ENCODE measurements around the gene LRRIQ1.
"Not testable (repeated sequence)": the region's sequence is repeated elsewhere in the genome, so short reads cannot be mapped to it uniquely, and the experiment has no call there.

Gene LRRIQ1

GRCh38 chr12:85036234-85036707 lies at the start of gene LRRIQ1, which contains the start of gene TSPAN19:
TSS of gene LRRIQ1 (plus strand) at chr12:85036351. CDS start at chr12:85038177, 1,826 bp downstream.
TSS of gene TSPAN19 (minus strand) at chr12:85036277. CDS start at chr12:85029946, 6,331 bp downstream.
- intact Hi-C loops (cut with DNase I), result no loop called here
- peak; percentile 36 to 90 (median 74) for DNase-seq

- intact Hi-C loops (cut with DNase I), result no loop called here
- DNase-seq, result peak in 5 of 42 donors; percentile 5 to 59 (median 12)
Measured at GRCh38 chr12:84986586-84986985, 49.6 kb upstream of the LRRIQ1 start.

- intact Hi-C loops (cut with DNase I), result no loop called here
- DNase-seq, result peak in 4 of 42 donors; percentile 22 to 39 (median 27)
Measured at GRCh38 chr12:84994426-84994825, 41.7 kb upstream of the LRRIQ1 start.

GRCh38 chr12:84995641-84996040 lies 40.5 kb upstream of the LRRIQ1 start:
- DNase-seq, result no peak
- intact Hi-C loops (cut with DNase I), result no loop called here

- intact Hi-C loops (cut with DNase I), result no loop called here
- no peak for DNase-seq
Measured at GRCh38 chr12:84996759-84997158, 39.4 kb upstream of the LRRIQ1 start.

- intact Hi-C loops (cut with DNase I), result no loop called here
- no peak for DNase-seq
Measured at GRCh38 chr12:84998341-84998740, 37.8 kb upstream of the LRRIQ1 start.

GRCh38 chr12:85000729-85001128 lies 35.4 kb upstream of the LRRIQ1 start:
- intact Hi-C loops (cut with DNase I), result no loop called here

GRCh38 chr12:85002778-85003296 lies 33.3 kb upstream of the LRRIQ1 start:
- no peak for DNase-seq
- intact Hi-C loops (cut with DNase I), result no loop called here

More at GRCh38 chr12:85000729-85001128, 35.4 kb upstream of the LRRIQ1 start:
- DNase-seq, result no peak

- DNase-seq, result no peak
- intact Hi-C loops (cut with DNase I), result no loop called here
Measured at GRCh38 chr12:85004204-85004603, 31.9 kb upstream of the LRRIQ1 start.

- intact Hi-C loops (cut with DNase I); DNase-seq: not testable (repeated sequence)
Measured at GRCh38 chr12:85005047-85005446, 31.1 kb upstream of the LRRIQ1 start.

GRCh38 chr12:85005615-85006014 lies 30.5 kb upstream of the LRRIQ1 start:
- intact Hi-C loops (cut with DNase I), result no loop called here
- no peak for DNase-seq

- intact Hi-C loops (cut with DNase I), result no loop called here
- DNase-seq, result no peak
Measured at GRCh38 chr12:85006206-85006605, 29.9 kb upstream of the LRRIQ1 start.

GRCh38 chr12:85007836-85008235 lies 28.3 kb upstream of the LRRIQ1 start:
- intact Hi-C loops (cut with DNase I), result no loop called here
- DNase-seq, result no peak

GRCh38 chr12:85016413-85016812 lies 19.7 kb upstream of the LRRIQ1 start:
- intact Hi-C loops (cut with DNase I), result no loop called here
- peak in 28 of 42 donors; percentile 4 to 75 (median 32) for DNase-seq

GRCh38 chr12:85017133-85017532 lies 19.0 kb upstream of the LRRIQ1 start:
- intact Hi-C loops (cut with DNase I), result no loop called here
- DNase-seq, result no peak

- intact Hi-C loops (cut with DNase I), result no loop called here
- DNase-seq, result no peak
Measured at GRCh38 chr12:85017618-85018017, 18.5 kb upstream of the LRRIQ1 start.

GRCh38 chr12:85018098-85018497 lies 18.1 kb upstream of the LRRIQ1 start:
- intact Hi-C loops (cut with DNase I), result no loop called here

GRCh38 chr12:85029456-85029855 lies 6.7 kb upstream of the LRRIQ1 start:
- intact Hi-C loops (cut with DNase I), result no loop called here
- DNase-seq, result no peak

More at GRCh38 chr12:85018098-85018497, 18.1 kb upstream of the LRRIQ1 start:
- DNase-seq, result no peak

- DNase-seq, result no peak
- intact Hi-C loops (cut with DNase I), result no loop called here
Measured at GRCh38 chr12:85036733-85037132, 582 bp downstream of the LRRIQ1 start.

GRCh38 chr12:85041395-85041794 lies 5.2 kb downstream of the LRRIQ1 start:
- DNase-seq, result no peak
- intact Hi-C loops (cut with DNase I), result no loop called here

GRCh38 chr12:85043829-85044228 lies 7.7 kb downstream of the LRRIQ1 start:
- no peak for DNase-seq
- intact Hi-C loops (cut with DNase I), result no loop called here

All from head of caudate nucleus (tissue), 42 donors.